ENCODE data around the gene RNF17.

- TF ChIP-seq CTCF (IDR thresholded peaks at IDR 0.05; ENCODE audit: borderline replicate concordance, extremely low read depth, low read length, poor library complexity, severe bottlenecking): no peak
- no peak for TF ChIP-seq EZH2 (IDR thresholded peaks at IDR 0.05; ENCODE audit: borderline replicate concordance, low read depth, low read length, severe bottlenecking)
These were observed 48.0 kb upstream of the RNF17 start for GRCh38 chr13:24716011-24716410.

Data from DND-41 (cell line).